ENCODE measurements around the gene ZNF57. TPM values are rescaled to one million over a fixed set of nuclear protein-coding genes. Genes with fewer than 3 reads are reported as not detected.
A peak's percentile ranks its signal among the peaks of the same experiment; 100 is the strongest.
"Not testable (repeated sequence)": the region's sequence is repeated elsewhere in the genome, so short reads cannot be mapped to it uniquely, and the experiment has no call there.

The ZNF57 gene
- polyA plus RNA-seq, 1 donor, result 8.6 TPM

- DNase-seq, result not testable (repeated sequence)
Observed at GRCh38 chr19:2890531-2890930, 10.2 kb upstream of the ZNF57 start.

DNA sequence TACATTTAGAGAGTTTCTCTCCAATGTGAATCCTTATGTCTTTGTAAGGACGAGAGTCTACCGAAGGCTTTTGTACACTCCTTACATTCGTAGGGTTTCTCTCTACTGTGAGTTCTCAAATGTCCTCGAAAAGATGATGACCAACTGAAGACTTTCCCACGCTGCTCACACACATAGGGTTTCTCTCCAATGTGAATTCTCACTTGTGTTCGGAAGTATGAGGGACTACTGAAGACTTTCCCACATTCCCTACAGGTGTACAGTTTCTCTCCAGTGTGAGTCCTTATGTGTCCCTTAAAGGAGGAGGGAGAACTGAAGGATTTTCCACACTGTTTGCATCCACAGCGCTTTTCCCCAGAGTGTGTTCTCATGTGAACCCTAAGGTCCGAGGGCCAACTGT, 4.0 kb upstream of the ZNF57 start:
- DNase-seq, result no peak

GRCh38 chr19:2902590-2903218, 2.0 kb downstream of the ZNF57 start:
- no peak for DNase-seq

DNA sequence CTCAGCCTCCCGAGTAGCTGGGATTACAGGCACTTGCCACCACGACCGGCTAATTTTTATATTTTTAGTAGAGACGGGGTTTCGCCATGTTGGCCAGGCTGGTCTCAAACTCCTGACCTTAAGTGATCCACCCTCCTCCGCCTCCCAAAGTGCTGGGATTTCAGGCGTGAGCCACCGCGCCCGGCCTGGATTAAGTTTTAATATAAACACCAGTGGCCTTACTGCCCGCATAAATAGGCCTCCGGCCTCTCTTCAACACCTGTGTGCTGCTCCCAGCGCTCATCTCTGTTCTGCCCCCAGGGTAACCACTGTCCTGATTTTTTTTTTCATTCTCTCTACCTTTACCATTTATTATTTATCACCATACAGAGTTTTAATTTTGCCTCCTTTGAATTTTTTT, 2.6 kb downstream of the ZNF57 start:
- not testable (repeated sequence) for DNase-seq

DNA sequence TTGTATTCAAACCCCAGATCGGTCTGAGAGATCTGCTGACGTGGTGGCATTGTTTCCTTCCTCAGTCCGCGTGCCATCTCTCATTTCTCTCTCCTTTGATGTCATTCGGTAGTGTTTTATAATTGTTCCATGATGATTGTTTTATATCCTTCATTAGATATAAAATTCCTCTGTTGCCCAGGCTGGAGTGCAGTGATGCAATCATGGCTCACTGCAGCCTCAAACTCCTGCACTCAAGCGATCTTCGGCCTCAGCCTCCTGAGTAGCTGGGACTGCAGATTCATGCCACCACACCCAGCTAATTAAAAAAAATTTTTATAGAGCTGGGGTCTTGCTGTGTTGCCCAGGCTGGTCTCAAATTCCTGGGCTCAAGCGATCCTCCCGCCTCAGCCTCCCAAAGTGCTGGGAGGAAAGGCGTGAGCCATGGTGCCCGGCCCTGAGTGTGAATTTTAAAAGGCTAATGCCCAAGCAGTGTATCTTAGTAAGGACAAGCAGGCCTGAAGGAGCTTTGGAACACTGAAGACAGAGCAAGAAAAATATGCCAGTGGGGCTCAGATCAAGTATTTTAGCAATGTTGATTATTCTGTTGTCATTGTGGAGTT, 5.3 kb downstream of the ZNF57 start:
- no peak for DNase-seq

DNA sequence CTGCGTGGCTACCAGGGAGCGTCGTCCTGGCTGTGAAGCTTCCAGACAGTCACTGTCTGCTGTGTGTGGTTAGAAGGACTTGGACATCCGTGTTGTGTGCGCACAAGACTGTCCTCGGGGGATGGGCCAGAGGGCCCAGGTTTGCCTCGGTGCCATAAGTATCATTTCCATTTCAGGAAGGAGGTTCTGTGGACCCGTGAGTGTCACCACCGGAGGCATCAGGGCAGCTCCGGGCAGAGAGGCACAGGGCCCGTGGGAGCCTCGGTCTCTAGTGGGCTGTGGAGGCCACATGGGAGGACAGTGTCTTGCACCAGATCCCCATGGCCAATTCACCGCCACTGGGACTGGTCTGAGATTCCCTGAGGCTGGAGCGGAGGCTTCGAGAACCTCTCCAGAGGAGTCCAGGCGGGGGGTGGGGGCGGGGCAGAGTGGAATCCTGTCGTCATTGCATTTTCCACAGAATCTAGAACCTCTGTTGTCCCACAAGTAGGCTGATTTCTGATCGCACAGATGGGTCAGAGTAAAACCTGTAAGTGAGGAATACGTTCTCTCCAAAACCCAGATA, 6.0 kb downstream of the ZNF57 start:
- DNase-seq, result no peak

- DNase-seq, result no peak
Observed at GRCh38 chr19:2912306-2912705, 11.6 kb downstream of the ZNF57 start.

GRCh38 chr19:2917275-2918184, 16.8 kb downstream of the ZNF57 start:
- DNase-seq, result no peak

DNA sequence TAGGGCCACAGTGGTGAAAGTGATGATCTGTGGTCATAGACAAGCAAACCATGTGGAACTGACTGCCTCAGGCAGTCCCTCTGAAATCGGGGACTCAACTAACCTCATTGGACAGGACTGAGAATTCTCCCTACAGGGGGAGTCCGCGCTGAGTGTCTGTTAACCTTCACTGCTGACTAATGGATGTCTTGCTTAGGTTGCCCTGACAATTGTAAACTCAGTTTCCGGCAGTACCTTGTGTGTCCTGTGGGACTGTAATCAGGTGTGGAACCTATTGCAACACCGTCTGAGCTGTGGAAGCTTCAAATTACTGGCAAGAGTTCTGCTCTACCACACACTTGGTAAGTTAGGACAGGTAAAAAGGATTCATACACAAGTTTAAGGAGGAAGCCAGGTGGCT, 22.3 kb downstream of the ZNF57 start:
- DNase-seq, result no peak

DNA sequence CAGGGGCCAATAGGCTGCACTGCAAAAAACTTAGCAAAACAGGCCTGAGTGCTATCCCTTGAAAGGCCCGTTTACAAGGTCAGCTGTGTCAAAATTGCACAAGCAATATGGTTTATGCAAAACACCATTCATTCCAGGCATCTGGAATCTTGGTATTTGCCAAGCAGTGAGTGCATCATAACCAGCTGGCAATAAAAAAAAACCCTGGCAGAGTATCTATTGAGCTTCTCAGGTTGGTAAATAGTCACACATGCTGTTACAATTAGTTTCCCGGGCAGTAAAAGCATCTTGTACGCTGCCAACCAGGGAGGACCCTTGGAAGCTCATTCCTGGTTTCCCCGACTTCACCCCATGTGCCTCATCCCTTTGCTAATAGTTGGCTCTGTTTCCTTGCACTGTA, 22.8 kb downstream of the ZNF57 start:
- no peak for DNase-seq

DNA sequence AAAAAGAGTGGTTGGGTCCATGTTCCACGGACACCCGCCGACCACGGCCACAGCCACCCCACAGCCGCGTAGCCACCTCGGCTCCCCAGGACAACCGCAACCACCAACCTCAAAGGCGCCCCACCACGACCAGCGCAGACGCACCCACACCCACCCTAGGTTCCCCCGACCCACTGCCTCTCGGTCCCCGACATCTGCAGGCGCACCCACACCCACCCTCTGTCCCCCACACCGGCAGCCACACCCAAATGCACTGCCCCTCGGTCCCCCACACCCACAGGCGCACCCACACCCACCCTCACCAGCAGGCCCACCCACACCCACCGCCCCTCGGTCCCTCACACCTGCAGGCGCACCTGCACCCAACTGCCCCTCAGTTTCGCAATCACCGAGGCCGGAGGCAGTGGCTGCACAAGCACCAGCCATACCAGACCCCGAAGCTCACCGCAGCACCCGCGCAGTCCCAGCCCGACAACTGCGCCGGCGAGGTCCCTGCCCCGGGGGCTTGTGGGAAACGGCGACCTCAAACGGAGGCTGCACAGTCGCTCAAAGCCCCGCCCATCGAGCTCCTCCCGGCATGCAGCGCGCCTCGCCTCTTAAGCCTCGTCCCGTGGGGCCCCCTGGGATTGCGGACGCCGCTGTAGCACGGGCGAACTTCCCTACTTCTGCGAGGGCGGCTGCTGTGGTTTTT, 25.8 kb downstream of the ZNF57 start:
- DNase-seq, result no peak

DNA sequence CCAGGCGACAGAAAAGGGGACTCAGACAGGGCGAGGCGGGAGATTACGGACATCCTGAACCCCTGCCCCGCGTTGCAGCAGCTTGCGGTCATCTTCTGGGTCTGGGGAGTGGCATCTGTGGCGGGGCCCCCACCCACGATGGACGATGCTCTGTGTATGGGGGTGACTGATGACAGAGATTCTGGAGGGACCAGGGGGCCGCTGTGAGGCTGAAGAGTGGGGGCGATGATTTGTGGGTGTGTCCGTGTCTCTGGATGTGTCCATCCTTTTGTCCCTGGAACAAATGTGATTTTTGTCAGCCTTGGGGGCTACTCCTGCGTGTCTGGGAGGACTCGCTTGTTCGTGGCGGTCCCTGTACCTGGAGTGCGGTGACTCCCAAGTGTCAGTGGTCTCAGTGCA, 26.3 kb downstream of the ZNF57 start:
- no peak for DNase-seq

- no peak for DNase-seq
Observed at GRCh38 chr19:2933490-2933910, 32.8 kb downstream of the ZNF57 start.

- not testable (repeated sequence) for DNase-seq
Observed at GRCh38 chr19:2935863-2936262, 35.1 kb downstream of the ZNF57 start.

DNA sequence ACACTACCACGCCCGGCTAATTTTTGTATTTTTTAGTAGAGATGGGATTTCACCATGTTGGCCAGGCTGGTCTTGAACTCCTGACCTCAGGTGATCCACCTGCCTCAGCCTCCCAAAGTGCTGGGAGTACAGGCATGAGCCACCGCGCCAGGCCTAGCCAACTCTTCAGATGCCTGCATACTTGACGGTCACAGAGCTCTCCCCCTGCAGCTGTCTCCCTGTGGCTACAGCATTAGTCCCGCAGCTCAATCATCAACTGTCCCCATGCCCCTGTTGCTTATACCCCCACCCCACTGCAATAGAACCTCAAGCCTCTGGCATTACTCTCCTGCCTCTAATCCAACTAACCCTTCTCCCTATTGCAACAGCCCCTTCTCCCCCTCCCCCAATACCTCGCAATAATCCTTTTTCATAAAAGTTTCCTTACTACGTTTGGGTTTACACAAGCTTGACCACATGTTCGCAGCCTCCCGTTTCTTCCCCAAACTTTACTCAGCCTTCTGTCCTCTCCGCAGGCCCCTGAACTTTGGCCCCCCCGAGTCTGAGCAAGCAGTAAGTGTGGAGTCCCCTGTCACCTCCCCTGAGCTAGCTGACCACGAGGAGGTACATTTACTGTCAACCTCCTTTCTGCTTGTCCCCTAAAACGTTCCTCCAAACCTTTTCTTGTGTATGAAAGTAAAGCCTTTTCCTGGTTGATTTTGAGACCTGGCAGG, 42.4 kb downstream of the ZNF57 start:
- DNase-seq, result no peak

DNA sequence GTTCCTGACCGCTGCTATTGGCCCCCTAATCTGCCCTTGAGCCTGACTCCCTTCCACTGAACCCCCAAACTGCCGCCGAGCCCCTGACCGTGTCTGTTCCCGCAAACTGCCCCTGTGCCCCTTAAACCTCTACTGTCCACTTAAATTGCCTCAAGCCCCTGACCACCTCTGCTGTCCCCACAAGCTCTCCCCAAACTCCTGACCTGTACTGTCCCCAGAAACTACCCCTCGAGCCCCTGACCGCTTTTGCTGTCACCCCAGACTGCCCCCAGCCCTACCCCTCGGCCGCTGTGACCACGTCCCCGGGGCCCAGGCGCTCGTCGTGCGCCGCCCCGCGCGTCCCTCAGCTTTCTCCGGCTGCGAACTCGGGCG, 43.7 kb downstream of the ZNF57 start:
- DNase-seq, result no peak

DNA sequence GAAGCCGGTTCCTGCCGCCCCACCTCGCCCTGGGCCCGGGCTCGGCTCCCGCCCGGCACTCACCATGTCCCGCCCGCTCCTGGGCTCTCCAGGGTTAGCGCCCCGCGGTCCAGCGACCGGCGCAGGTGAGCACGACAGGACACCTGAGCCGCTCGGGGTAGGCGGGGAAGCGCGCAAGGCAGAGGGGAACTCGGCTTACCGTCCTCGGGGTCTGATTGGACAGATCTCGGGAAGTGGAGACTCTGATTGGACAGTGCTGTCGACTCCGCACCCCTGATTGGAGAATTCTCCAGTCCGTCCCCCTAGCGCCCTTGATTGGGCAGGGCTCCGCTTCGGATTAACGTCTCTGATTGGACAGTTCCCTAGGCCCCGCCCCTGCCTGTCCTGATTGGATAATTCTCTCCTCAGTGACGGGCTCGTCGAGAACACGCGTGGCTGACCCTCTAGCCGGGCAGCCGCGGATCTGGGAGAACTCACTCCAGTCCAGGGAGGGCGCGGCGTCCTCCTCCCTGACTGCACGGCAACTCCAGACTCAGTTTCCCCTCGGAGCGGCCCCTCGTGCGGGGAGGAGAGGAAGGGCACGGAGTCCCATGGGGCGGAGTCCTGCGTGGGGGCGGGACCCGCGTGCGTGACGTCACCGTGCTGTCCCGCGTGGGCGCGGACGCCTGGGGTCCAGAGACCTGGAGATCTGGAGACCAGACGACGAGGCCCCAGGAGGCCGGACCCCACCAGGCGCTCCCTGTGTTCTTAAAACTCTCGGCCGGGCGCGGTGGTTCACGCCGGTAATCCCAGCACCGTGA, 44.2 kb downstream of the ZNF57 start, which contains the start of gene ZNF77:
TSS of gene ZNF77 (minus strand) at position 197 of the 800 bp plus-strand sequence. CDS start at position 66, 131 bp downstream.
- DNase-seq, result peak; percentile 99

- no peak for DNase-seq
Observed at GRCh38 chr19:2945575-2946184, 45.0 kb downstream of the ZNF57 start.

DNA sequence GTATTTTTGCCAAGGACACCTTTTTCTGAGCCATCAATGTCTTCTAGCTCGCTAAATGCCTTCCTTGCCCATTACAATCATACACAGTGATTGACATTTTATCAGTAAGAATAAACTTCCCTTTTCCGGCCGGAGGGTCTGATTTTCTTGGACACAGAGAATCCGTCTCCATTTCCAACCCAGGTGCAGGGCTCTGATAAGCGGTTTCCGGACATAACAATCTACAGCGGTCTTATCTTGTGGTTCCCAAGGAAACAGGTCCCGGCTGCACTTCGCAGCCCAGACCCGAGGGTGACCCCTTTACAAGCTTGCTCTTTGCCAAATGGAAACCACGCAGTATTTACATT, 49.2 kb downstream of the ZNF57 start:
- no peak for DNase-seq
